Nephron (organoid): ENCODE measurements around the gene UQCC3.

ENCODE experiments used
- H3K27ac Mint-ChIP-seq, 3 experiments: 2 replicates each; pipeline ENCODE4 v1.8.0; 2020; ENCODE audit warnings: mixed read lengths in 3 of 3, mild to moderate bottlenecking in 2 of 3, moderate library complexity in 1 of 3
- H3K27me3 Mint-ChIP-seq: 2 replicates; pipeline ENCODE4 v1.8.0; 2021; ENCODE audit warnings: low read depth, mild to moderate bottlenecking, moderate library complexity, mixed read lengths
- H3K36me3 Mint-ChIP-seq: 2 replicates; pipeline ENCODE4 v1.8.0; 2020; ENCODE audit warnings: low read depth, mixed read lengths
- H3K4me1 Mint-ChIP-seq: 2 replicates; pipeline ENCODE4 v1.8.0; 2020; ENCODE audit warnings: mixed read lengths
- H3K4me3 Mint-ChIP-seq, 3 experiments: 2 replicates each; pipeline ENCODE4 v1.8.0; 2020; ENCODE audit warnings: mild to moderate bottlenecking in 3 of 3, mixed read lengths in 3 of 3, moderate library complexity in 2 of 3
- H3K9me3 Mint-ChIP-seq: 2 replicates; pipeline ENCODE4 v1.8.0; 2020; ENCODE audit warnings: mixed read lengths
- TF ChIP-seq, protein P1 (sequence below), 3 experiments: fragments of 200-600 bp; sonication (generic); IDR thresholded peaks; one replicate each; pipeline ENCODE4 v1.5.0; 2021; ENCODE audit warnings: antibody characterized with exemption in 3 of 3; ENCODE audit not compliant: unreplicated experiment in 3 of 3

The UQCC3 gene

DNA sequence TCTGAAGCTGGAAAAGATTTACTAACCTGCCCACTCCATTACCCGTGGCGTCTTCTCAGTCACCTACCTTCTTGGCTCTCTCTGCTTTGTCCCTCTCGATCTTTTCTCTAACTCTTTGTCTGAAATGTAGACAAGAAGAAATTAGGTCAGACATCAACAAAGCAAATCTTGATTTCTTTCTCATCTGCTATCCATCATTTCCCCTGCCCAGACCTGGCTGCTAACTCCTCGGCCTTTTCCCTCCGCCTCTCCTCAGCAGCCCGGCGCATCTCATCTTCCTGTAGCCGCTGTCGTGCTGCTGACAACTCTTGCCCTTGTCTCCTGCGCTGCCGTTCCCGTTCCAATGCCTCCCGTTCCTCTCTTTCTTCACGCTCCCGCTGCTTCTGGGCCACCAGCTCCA, 6.2 kb downstream of the UQCC3 start:
- H3K4me1 Mint-ChIP-seq = peaks cover 30% of the 10 kb centered on the region
- H3K27me3 Mint-ChIP-seq = no peaks in the 10 kb centered on the region
- TF ChIP-seq, protein P1, sequence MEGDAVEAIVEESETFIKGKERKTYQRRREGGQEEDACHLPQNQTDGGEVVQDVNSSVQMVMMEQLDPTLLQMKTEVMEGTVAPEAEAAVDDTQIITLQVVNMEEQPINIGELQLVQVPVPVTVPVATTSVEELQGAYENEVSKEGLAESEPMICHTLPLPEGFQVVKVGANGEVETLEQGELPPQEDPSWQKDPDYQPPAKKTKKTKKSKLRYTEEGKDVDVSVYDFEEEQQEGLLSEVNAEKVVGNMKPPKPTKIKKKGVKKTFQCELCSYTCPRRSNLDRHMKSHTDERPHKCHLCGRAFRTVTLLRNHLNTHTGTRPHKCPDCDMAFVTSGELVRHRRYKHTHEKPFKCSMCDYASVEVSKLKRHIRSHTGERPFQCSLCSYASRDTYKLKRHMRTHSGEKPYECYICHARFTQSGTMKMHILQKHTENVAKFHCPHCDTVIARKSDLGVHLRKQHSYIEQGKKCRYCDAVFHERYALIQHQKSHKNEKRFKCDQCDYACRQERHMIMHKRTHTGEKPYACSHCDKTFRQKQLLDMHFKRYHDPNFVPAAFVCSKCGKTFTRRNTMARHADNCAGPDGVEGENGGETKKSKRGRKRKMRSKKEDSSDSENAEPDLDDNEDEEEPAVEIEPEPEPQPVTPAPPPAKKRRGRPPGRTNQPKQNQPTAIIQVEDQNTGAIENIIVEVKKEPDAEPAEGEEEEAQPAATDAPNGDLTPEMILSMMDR (IDR thresholded peaks at IDR 0.05; ENCODE audit: unreplicated experiment in 3 of 3) = no peak
- H3K4me3 Mint-ChIP-seq = peak overlapping the region; percentile 90 to 94 (median 92)
- H3K9me3 Mint-ChIP-seq = no peaks in the 10 kb centered on the region
- peak overlapping the region in 2 of 3 experiments; percentile 9 to 32 for H3K27ac Mint-ChIP-seq
- H3K36me3 Mint-ChIP-seq = peaks cover 30% of the 10 kb centered on the region

DNA sequence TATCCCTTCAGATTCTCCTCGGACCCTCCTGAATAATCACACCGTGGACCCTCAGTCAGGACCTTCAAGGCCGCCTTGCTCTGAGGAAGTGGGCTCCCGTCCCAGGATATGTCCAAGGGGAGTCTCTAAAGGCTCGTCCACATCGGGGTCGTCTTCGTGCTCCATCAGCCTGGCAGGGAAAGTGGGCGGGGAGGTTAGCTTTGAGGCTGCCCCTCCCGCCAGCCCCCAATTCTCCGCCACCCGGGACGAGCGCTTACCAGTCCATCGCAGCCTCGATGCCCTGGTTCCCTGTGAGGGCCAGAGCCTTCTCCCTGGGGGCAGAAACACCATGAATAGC, 6.9 kb downstream of the UQCC3 start:
- Mint-ChIP-seq H3K9me3 (no peaks in the 10 kb centered on the region), H3K27ac (peak overlapping the region; percentile 98 to 99 (median 98)), H3K4me1 (peaks cover 30% of the 10 kb centered on the region), H3K36me3 (peaks cover 27% of the 10 kb centered on the region), H3K27me3 (no peaks in the 10 kb centered on the region), H3K4me3 (peak overlapping the region; percentile 90 to 94 (median 92))
- TF ChIP-seq, protein P1 (IDR thresholded peaks at IDR 0.05; ENCODE audit: unreplicated experiment in 3 of 3) = no peak

DNA sequence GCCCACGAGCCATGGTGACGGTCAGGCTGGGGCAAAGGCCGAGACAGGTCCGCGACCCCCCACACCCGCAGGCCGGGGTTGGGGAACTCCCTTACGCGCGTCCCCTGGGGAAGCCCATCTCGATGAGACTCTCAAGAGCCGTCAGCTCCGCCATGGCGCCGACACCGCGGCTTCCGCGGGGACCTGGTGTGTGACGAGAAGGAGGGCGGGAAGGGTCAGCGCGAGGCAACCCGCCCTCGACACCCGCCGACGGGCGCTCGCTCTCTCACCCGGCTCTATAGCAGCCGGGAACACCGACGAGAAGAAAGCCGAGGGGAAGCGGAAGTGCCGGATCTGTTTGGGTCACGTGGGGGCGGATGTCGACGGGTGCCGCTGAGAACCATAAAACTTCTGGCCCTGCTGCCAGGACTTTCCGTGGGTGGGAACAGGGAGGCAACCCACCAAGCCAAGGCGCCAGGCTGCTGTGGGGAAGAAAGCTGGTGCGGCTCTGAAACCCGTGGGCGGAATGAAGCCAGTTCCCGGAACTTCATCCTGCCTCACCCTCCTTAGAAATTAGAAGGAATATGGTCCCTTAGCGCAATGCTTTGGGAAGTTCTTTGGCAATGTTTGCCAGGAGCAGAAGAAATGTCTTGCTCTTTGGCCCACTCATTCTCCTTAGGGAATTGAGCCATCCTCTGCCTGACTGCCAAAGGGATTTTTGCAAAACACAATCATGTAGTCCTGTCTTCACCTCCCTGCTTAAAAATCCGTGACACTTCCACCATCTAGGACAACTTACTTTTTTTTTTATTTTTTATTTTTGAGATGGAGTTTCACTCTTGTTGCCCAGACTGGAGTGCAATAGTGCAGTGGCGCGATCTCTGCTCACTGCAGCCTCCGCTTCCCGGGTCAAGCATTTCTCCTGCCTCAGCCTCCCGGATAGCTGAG, 7.6 kb downstream of the UQCC3 start, which contains the start of gene UBXN1:
TSS of gene UBXN1 (minus strand) at position 304 of the 927 bp plus-strand sequence. CDS start at position 154, 150 bp downstream.
- peak within 1 kb of the TSS; percentile 98 to 99 (median 98) for H3K27ac Mint-ChIP-seq
- TF ChIP-seq, protein P1 (IDR thresholded peaks at IDR 0.05; ENCODE audit: unreplicated experiment in 3 of 3) = no peak
- H3K4me1 Mint-ChIP-seq = peaks cover 30% of the 10 kb centered on the region
- no peaks in the 10 kb centered on the region for H3K9me3 Mint-ChIP-seq
- no peaks in the 10 kb centered on the region for H3K27me3 Mint-ChIP-seq
- peaks cover 24% of the 10 kb centered on the region for H3K36me3 Mint-ChIP-seq
- H3K4me3 Mint-ChIP-seq = peak within 1 kb of the TSS; percentile 90 to 94 (median 92)

DNA sequence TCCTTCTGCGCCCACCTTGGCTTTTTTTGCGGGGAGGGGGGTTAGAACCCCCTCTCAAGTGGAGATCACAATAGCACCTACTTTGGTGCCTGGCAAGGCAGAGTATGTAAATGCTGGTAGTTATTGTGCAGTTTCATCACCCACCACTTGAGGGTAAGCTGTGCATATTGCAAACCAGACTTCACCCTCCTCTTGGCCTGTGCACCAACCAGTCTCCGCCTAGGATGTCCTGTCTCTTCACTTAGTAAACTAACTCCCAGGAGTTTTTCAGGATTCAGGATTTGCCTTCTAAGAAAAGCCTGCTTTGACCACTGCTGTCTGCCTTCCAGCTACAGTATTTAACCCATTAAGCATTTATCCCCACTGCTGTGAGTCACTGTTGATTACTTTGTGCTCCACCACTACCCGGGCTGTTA, 9.4 kb downstream of the UQCC3 start:
- Mint-ChIP-seq H3K4me1 (peaks cover 30% of the 10 kb centered on the region), H3K4me3 (peak overlapping the region; percentile 76 to 89 (median 85)), H3K27ac (peak overlapping the region; percentile 96 to 98 (median 96)), H3K36me3 (peaks cover 16% of the 10 kb centered on the region), H3K9me3 (no peaks in the 10 kb centered on the region), H3K27me3 (no peaks in the 10 kb centered on the region)
- TF ChIP-seq, protein P1 (IDR thresholded peaks at IDR 0.05; ENCODE audit: unreplicated experiment in 3 of 3) = peak; percentile 51 to 60 (median 58)

DNA sequence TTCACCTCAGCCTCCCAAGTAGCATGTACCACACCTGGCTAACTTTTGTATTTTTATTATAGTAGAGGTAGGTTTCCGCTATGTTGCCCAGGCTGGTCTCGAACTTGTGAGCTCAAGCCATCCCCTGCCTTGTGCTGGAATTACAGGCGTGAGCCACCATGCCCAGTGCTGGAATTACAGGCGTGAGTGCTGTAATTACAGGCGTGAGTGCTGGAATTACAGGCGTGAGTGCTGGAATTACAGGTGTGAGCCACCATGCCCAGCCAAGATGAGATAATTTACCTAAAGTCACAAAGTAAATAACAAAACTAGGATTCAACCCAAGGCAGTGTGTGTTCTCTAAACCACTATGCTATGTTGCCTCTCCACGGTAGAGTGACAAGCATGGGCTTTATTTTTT, 11.0 kb downstream of the UQCC3 start:
- Mint-ChIP-seq H3K4me3 (no peak overlapping the region), H3K9me3 (no peaks in the 10 kb centered on the region), H3K4me1 (peaks cover 22% of the 10 kb centered on the region), H3K27ac (no peak overlapping the region), H3K27me3 (no peaks in the 10 kb centered on the region), H3K36me3 (peaks cover 6% of the 10 kb centered on the region)
- TF ChIP-seq, protein P1 (IDR thresholded peaks at IDR 0.05; ENCODE audit: unreplicated experiment in 3 of 3) = no peak
